Measurements from ENCODE around the gene IL17A. TPM values are rescaled to one million over a fixed set of nuclear protein-coding genes. Genes with fewer than 3 reads are reported as not detected.

Gene IL17A
- total RNA-seq, 1 experiment from 2014 or later = not detected

- no peak for DNase-seq (ENCODE audit: low spot score)
These were observed 24.1 kb downstream of the IL17A start for GRCh38 chr6:52210227-52210626.

- DNase-seq (ENCODE audit: low spot score) = peak; percentile 42
These were observed 27.0 kb downstream of the IL17A start for GRCh38 chr6:52213127-52213526.

GRCh38 chr6:52215787-52216186, 29.6 kb downstream of the IL17A start:
- no peak for DNase-seq (ENCODE audit: low spot score)

- no peak for DNase-seq (ENCODE audit: low spot score)
These were observed 30.9 kb downstream of the IL17A start for GRCh38 chr6:52216932-52217575.

- DNase-seq (ENCODE audit: low spot score) = no peak
These were observed 31.6 kb downstream of the IL17A start for GRCh38 chr6:52217761-52218160.

GRCh38 chr6:52221302-52221701, 35.1 kb downstream of the IL17A start:
- no peak for DNase-seq (ENCODE audit: low spot score)

- no peak for DNase-seq (ENCODE audit: low spot score)
These were observed 41.3 kb downstream of the IL17A start for GRCh38 chr6:52227495-52227894.

- DNase-seq (ENCODE audit: low spot score) = no peak
These were observed 44.5 kb downstream of the IL17A start for GRCh38 chr6:52230685-52231084.

- DNase-seq (ENCODE audit: low spot score) = no peak
These were observed 45.4 kb downstream of the IL17A start for GRCh38 chr6:52231406-52232127.

- DNase-seq (ENCODE audit: low spot score) = no peak
These were observed 46.8 kb downstream of the IL17A start for GRCh38 chr6:52233005-52233404.

GRCh38 chr6:52233975-52234823, 48.0 kb downstream of the IL17A start:
- DNase-seq (ENCODE audit: low spot score) = peak; percentile 71

Small RNAs within 50 kb of the gene (small RNA-seq; reads per million reads assigned to genes)
- gene MIR133B (not detected), gene MIR206 (not detected)

Other genes with a start within 250 kb of the IL17A start
- 0.08 and 0.10 TPM in 2 replicates for gene PKHD1, start 98.8 kb upstream of the IL17A start, total RNA-seq (2014; rRNA removed; shearing (Covaris generic))
- not detected in 2 replicates for gene IL17F, start 58.1 kb downstream of the IL17A start, total RNA-seq (2014; rRNA removed; shearing (Covaris generic))
- gene MCM3, start 98.4 kb downstream of the IL17A start, total RNA-seq (2014; rRNA removed; shearing (Covaris generic)) = 163 and 170 TPM in 2 replicates
- gene PAQR8, start 175.8 kb downstream of the IL17A start, total RNA-seq (2014; rRNA removed; shearing (Covaris generic)) = 0.89 and 1.3 TPM in 2 replicates
- 9.1 and 9.4 TPM in 2 replicates for gene EFHC1, start 234.0 kb downstream of the IL17A start, total RNA-seq (2014; rRNA removed; shearing (Covaris generic))

Data from HT-29 (cell line).